OCI-M2 (cell line): ENCODE results near the gene GAPDHS.

Source experiments
- DNase-seq: peaks from one replicate; lab custom pipeline; 2025; ENCODE audit not compliant: unreplicated experiment; lab: John Stamatoyannopoulos, UW

The GAPDHS gene

DNA sequence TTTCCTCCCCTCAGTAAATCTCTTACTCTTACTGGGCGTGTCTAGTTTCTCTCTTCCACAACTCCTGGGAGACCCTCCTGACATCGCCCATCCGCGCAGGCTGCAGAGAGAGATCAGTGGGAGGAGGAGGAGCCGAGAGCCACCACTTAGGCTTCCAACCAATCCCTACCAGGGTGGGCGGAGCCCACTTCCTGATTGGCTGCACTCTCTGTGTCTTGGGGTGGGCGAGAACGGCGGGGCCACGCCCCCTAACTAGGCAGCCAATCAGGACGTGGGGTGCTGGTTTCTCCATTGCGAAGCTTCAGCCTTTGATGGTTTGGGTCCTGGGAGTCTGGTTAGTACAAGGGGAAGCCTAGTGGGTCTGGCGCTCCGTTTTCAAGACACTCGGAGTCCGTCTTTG lies 52.6 kb downstream of the GAPDHS start, which contains the start of gene PMIS2:
Gene PMIS2, plus strand, starts transcription at position 326 of the 400 bp plus-strand sequence. CDS start 87 bp downstream, outside the sequence.
- DNase-seq = no peak

DNA sequence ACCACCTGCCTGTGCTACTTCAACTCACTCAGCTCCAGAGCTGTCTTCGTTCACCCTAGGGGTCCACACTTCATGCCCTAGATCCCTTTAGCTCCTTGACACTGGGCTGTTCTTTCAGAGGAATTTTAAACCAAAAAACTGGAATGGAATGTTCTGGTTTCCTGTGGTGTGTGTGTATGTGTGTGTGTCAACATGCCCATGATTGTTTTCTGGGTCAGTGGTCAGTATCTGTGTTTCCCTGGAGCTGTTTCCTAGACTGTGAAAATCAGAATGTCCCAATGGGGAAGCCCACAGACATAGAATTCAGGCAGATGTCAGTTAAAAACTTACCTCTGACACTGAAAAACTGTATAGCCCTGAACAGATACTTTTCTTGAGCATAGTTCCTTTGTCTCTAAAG lies 54.1 kb downstream of the GAPDHS start:
- no peak for DNase-seq

DNA sequence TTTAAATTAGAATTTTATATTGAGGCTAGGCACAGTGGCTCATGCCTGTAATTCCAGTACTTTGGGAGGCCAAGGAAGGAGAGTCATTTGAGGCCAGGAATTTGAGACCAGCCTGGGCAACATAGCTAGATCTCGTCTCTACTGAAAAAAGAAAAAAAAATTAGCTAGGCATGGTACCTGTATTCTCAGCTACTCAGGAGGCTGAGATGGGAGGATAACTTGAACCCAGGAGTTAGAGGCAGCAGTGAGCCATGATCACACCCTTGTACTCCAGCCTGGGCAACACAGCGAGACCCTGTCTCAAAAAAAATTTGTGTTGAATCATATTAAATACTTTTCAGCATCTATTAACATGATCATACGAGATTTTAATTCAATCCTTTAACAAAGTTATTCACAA lies 57.6 kb downstream of the GAPDHS start:
- DNase-seq = no peak

DNA sequence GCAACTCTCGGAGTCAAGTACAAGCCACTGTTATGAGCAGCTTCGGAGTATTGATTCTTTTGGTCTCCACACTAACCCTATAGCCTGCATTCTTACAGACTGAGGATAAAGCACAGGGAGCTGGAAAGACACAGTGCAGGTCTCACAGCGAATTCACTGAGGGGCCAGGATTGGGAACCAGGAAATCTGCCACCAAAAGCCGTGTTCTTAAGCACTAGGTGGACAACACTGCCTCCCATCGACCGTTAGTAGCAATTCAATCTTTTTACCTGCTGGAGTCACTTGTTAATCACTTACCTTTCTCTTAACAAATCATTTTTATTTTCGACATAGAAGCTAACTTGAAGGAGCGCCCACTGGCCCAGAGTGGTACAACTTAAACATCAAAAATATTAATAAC lies 59.0 kb downstream of the GAPDHS start:
- DNase-seq = no peak
